Measurements from ENCODE around the gene S100Z. TPM values are rescaled to one million over a fixed set of nuclear protein-coding genes. Genes with fewer than 3 reads are reported as not detected.

Gene S100Z
- total and polyA plus RNA-seq, 10 of the 15 experiments (the other 5 are each of a cell fraction or from before 2014, with no cell fraction given): 0.12 to 0.51 (median 0.30) TPM; not detected in 2

- FAIRE-seq: no peak
- TF ChIP-seq, protein P1, sequence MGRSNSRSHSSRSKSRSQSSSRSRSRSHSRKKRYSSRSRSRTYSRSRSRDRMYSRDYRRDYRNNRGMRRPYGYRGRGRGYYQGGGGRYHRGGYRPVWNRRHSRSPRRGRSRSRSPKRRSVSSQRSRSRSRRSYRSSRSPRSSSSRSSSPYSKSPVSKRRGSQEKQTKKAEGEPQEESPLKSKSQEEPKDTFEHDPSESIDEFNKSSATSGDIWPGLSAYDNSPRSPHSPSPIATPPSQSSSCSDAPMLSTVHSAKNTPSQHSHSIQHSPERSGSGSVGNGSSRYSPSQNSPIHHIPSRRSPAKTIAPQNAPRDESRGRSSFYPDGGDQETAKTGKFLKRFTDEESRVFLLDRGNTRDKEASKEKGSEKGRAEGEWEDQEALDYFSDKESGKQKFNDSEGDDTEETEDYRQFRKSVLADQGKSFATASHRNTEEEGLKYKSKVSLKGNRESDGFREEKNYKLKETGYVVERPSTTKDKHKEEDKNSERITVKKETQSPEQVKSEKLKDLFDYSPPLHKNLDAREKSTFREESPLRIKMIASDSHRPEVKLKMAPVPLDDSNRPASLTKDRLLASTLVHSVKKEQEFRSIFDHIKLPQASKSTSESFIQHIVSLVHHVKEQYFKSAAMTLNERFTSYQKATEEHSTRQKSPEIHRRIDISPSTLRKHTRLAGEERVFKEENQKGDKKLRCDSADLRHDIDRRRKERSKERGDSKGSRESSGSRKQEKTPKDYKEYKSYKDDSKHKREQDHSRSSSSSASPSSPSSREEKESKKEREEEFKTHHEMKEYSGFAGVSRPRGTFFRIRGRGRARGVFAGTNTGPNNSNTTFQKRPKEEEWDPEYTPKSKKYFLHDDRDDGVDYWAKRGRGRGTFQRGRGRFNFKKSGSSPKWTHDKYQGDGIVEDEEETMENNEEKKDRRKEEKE (IDR thresholded peaks at IDR 0.05): no peak
- no peak for TF ChIP-seq BMI1 (IDR thresholded peaks at IDR 0.05; ENCODE audit: borderline replicate concordance)
- no peak for TF ChIP-seq ZZZ3 (IDR thresholded peaks at IDR 0.05; ENCODE audit: control insufficient read depth, insufficient read length, low read depth)
- TF ChIP-seq ATF7 (IDR thresholded peaks at IDR 0.05; ENCODE audit: low read depth): no peak
- TF ChIP-seq, protein P2, sequence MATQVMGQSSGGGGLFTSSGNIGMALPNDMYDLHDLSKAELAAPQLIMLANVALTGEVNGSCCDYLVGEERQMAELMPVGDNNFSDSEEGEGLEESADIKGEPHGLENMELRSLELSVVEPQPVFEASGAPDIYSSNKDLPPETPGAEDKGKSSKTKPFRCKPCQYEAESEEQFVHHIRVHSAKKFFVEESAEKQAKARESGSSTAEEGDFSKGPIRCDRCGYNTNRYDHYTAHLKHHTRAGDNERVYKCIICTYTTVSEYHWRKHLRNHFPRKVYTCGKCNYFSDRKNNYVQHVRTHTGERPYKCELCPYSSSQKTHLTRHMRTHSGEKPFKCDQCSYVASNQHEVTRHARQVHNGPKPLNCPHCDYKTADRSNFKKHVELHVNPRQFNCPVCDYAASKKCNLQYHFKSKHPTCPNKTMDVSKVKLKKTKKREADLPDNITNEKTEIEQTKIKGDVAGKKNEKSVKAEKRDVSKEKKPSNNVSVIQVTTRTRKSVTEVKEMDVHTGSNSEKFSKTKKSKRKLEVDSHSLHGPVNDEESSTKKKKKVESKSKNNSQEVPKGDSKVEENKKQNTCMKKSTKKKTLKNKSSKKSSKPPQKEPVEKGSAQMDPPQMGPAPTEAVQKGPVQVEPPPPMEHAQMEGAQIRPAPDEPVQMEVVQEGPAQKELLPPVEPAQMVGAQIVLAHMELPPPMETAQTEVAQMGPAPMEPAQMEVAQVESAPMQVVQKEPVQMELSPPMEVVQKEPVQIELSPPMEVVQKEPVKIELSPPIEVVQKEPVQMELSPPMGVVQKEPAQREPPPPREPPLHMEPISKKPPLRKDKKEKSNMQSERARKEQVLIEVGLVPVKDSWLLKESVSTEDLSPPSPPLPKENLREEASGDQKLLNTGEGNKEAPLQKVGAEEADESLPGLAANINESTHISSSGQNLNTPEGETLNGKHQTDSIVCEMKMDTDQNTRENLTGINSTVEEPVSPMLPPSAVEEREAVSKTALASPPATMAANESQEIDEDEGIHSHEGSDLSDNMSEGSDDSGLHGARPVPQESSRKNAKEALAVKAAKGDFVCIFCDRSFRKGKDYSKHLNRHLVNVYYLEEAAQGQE (IDR thresholded peaks at IDR 0.05; ENCODE audit: low read depth, low read length): no peak
- TF ChIP-seq NFXL1 (IDR thresholded peaks at IDR 0.05; ENCODE audit: borderline replicate concordance): no peak
- no peak for TF ChIP-seq EZH2 (IDR thresholded peaks at IDR 0.05; ENCODE audit: borderline replicate concordance, control insufficient read depth, low read depth, low read length)
- no peak for TF ChIP-seq MAX (IDR thresholded peaks at IDR 0.05; ENCODE audit: low read depth, low read length)
- no peak for TF ChIP-seq TARDBP (IDR thresholded peaks at IDR 0.05; ENCODE audit: borderline replicate concordance)
- no peak for TF ChIP-seq HCFC1 (IDR thresholded peaks at IDR 0.05; ENCODE audit: low read length)
- no peak for TF ChIP-seq MEF2A (IDR thresholded peaks at IDR 0.05; ENCODE audit: insufficient read depth, low read depth, low read length)
- TF ChIP-seq NBN (IDR thresholded peaks at IDR 0.05): no peak
- no peak for TF ChIP-seq ETV6 (conservative IDR thresholded peaks at IDR 0.05 in 1 of 2, IDR thresholded peaks at IDR 0.05 in 1 of 2; ENCODE audit: borderline replicate concordance in 1 of 2, low read depth in 1 of 2)
- TF ChIP-seq BRCA1 (IDR thresholded peaks at IDR 0.05; ENCODE audit: low read depth, low read length): no peak
- TF ChIP-seq, protein P3, sequence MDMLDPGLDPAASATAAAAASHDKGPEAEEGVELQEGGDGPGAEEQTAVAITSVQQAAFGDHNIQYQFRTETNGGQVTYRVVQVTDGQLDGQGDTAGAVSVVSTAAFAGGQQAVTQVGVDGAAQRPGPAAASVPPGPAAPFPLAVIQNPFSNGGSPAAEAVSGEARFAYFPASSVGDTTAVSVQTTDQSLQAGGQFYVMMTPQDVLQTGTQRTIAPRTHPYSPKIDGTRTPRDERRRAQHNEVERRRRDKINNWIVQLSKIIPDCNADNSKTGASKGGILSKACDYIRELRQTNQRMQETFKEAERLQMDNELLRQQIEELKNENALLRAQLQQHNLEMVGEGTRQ (IDR thresholded peaks at IDR 0.05; ENCODE audit: borderline replicate concordance, low read depth, low read length): no peak
- TF ChIP-seq, protein P4, sequence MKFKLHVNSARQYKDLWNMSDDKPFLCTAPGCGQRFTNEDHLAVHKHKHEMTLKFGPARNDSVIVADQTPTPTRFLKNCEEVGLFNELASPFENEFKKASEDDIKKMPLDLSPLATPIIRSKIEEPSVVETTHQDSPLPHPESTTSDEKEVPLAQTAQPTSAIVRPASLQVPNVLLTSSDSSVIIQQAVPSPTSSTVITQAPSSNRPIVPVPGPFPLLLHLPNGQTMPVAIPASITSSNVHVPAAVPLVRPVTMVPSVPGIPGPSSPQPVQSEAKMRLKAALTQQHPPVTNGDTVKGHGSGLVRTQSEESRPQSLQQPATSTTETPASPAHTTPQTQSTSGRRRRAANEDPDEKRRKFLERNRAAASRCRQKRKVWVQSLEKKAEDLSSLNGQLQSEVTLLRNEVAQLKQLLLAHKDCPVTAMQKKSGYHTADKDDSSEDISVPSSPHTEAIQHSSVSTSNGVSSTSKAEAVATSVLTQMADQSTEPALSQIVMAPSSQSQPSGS (IDR thresholded peaks at IDR 0.05; ENCODE audit: low read length): no peak
- TF ChIP-seq ASH2L (IDR thresholded peaks at IDR 0.05; ENCODE audit: borderline replicate concordance, low read depth): no peak
Observed at GRCh38 chr5:76893294-76893693, 43.5 kb downstream of the S100Z start.

More at GRCh38 chr5:76893294-76893693, 43.5 kb downstream of the S100Z start:
- no peak overlapping the region for H2AFZ ChIP-seq (ENCODE audit: control insufficient read depth, low read depth, low read length)
- intact Hi-C loops (cut with micrococcal nuclease; ENCODE audit: unreplicated experiment) (no loop called here), in situ Hi-C loops (cut with MboI) (no loop called here)
- H4K20me1 ChIP-seq (ENCODE audit: control insufficient read depth, insufficient read depth): no peaks in the 10 kb centered on the region
- ATAC-seq: no peak
- SMC1A ChIA-PET (ENCODE audit: uncharacterized antibody, unreplicated experiment): no interaction called here
- no peak overlapping the region for H3K4me3 ChIP-seq
- H3K4me1 ChIP-seq (ENCODE audit: control insufficient read depth, insufficient read depth, low read length): no peaks in the 10 kb centered on the region
- no peaks in the 10 kb centered on the region for H3K9me3 ChIP-seq (replicated peaks; ENCODE audit: control insufficient read depth, insufficient read depth, low read length)
- BruUV-seq (replicated peaks): no TSS peak
- 52% methylated on average over 2 of the region's 2 CpGs for WGBS (ENCODE audit: insufficient coverage, insufficient replicate concordance, low lambda C conversion rate, missing lambda C conversion rate)
- H3K27me3 ChIP-seq (replicated peaks in 1 of 2; ENCODE audit: control insufficient read depth in 2 of 2, insufficient read depth in 2 of 2, low read length in 1 of 2): no peaks in the 10 kb centered on the region; a peak in 1 of 4 replicates
- no peak overlapping the region for H3K9ac ChIP-seq (ENCODE audit: control insufficient read depth, insufficient read depth, low read length)
- H3K36me3 ChIP-seq (ENCODE audit: control insufficient read depth in 2 of 2, insufficient read depth in 2 of 2, low read length in 1 of 2): no peaks in the 10 kb centered on the region
- RAD21 ChIA-PET (ENCODE audit: unreplicated experiment): interaction anchor here (0.6 kb wide), 1 partner anchor 345 kb away, joined by 4 read pairs; no protein-coding TSS in a partner anchor
- CTCF ChIA-PET: no interaction called here
- no peak overlapping the region for H3K4me2 ChIP-seq (ENCODE audit: control insufficient read depth, insufficient read depth)
- no peaks in the 10 kb centered on the region for H3K79me2 ChIP-seq (ENCODE audit: control insufficient read depth, insufficient read depth, low read length)
- no peak for DNase-seq (ENCODE audit: low read depth, low spot score)
- POLR2A ChIA-PET: no interaction called here
- no peak overlapping the region for H3K27ac ChIP-seq (ENCODE audit: control insufficient read depth, insufficient read depth)
